GM12878 (cell line): ENCODE measurements around the gene AGPAT2. TPM values are rescaled to one million over a fixed set of nuclear protein-coding genes. Genes with fewer than 3 reads are reported as not detected.

Experiments
- ATAC-seq: fragments of 200-7000 bp; cut with Tn5 transposase; 3 replicates; pipeline ENCODE4 v1.9.1; 2020; ENCODE audit warnings: mild to moderate bottlenecking, moderate library complexity
- BruUV-seq: library from RNA; stranded (reverse); fragments of 400-500 nt; replicated peaks from 2 replicates; lab custom pipeline; 2021; lab: Mats Ljungman, UMichigan
- CTCF ChIA-PET: fragments of 300-600 bp; sonication (Branson Sonifier 250); formaldehyde crosslinking; extraction: SDS; loops from one replicate; lab custom pipeline; 2021; ENCODE audit warnings: inconsistent platforms; lab: Yijun Ruan, JAX
- POLR2A ChIA-PET: fragments of 350-600 bp; formaldehyde crosslinking; extraction: SDS; loops from one replicate; lab custom pipeline; 2021; ENCODE audit warnings: inconsistent platforms; lab: Charles Lee
- RAD21 ChIA-PET: fragments of 300-600 bp; sonication (Branson Sonifier 250); formaldehyde crosslinking; loops from one replicate; lab custom pipeline; 2023; ENCODE audit warnings: antibody characterized with exemption; ENCODE audit not compliant: unreplicated experiment; lab: Charles Lee
- SMC1A ChIA-PET: fragments of 300-600 bp; sonication (Branson Sonifier 250); formaldehyde crosslinking; loops from one replicate; lab custom pipeline; 2023; ENCODE audit not compliant: unreplicated experiment, uncharacterized antibody; lab: Charles Lee
- DNase-seq: peaks from one replicate; pipeline ENCODE4 v3.0.0-alpha.2; 2011; ENCODE audit warnings: low read depth, low spot score
- FAIRE-seq: peaks from 3 replicates; lab custom pipeline; 2011; peaks lifted over from hg19 to GRCh38; lab: Jason Lieb, UNC
- H2AFZ ChIP-seq: 2 replicates; pipeline ENCODE4 v1.6.0; 2011; ENCODE audit warnings: low read depth, low read length, control low read depth; ENCODE audit not compliant: control insufficient read depth
- H3K27ac ChIP-seq: 2 replicates; pipeline ENCODE4 v1.5.1; 2011; ENCODE audit warnings: control low read depth; ENCODE audit not compliant: control insufficient read depth, insufficient read depth
- H3K27me3 ChIP-seq, 2 experiments: replicated peaks in 1 of 2; 2 replicates each; pipeline versions ENCODE4 v1.6.0 to v1.6.1; 2011; ENCODE audit warnings: low read length in 1 of 2; ENCODE audit not compliant: control insufficient read depth in 2 of 2, insufficient read depth in 2 of 2
- H3K36me3 ChIP-seq, 2 experiments: 2 replicates each; pipeline ENCODE4 v1.5.1; 2011; ENCODE audit warnings: low read length in 1 of 2; ENCODE audit not compliant: control insufficient read depth in 2 of 2, insufficient read depth in 2 of 2
- H3K4me1 ChIP-seq: 2 replicates; pipeline ENCODE4 v1.6.1; 2011; ENCODE audit warnings: mild to moderate bottlenecking, low read length, moderate library complexity, mixed read lengths; ENCODE audit not compliant: control insufficient read depth, insufficient read depth
- H3K4me2 ChIP-seq: 2 replicates; pipeline ENCODE4 v1.6.0; 2011; ENCODE audit warnings: control low read depth; ENCODE audit not compliant: control insufficient read depth, insufficient read depth
- H3K4me3 ChIP-seq: fragments of 200-600 bp; sonication (generic); 2 replicates; pipeline ENCODE4 v1.5.1; 2016
- H3K79me2 ChIP-seq: 2 replicates; pipeline ENCODE4 v1.6.0; 2011; ENCODE audit warnings: low read length; ENCODE audit not compliant: control insufficient read depth, insufficient read depth
- H3K9ac ChIP-seq: 2 replicates; pipeline ENCODE4 v1.8.0; 2011; ENCODE audit warnings: low read length, control low read depth, mixed read lengths; ENCODE audit not compliant: control insufficient read depth, insufficient read depth
- H3K9me3 ChIP-seq: replicated peaks from 3 replicates; pipeline ENCODE4 v1.5.1; 2011; ENCODE audit warnings: mild to moderate bottlenecking, low read length; ENCODE audit not compliant: control insufficient read depth, insufficient read depth
- H4K20me1 ChIP-seq: 2 replicates; pipeline ENCODE4 v1.6.0; 2011; ENCODE audit not compliant: control insufficient read depth, insufficient read depth
- BHLHE40 ChIP-seq, 2 experiments: fragments of 450-650 bp in 1 of 2; IDR thresholded peaks; 2 replicates each; pipeline ENCODE4 v1.6.1; 2011 to 2017; ENCODE audit warnings: low read depth in 2 of 2, borderline replicate concordance in 1 of 2, improper control_type of control experiment in 1 of 2, low read length in 1 of 2, mild to moderate bottlenecking in 1 of 2
- CBX3 ChIP-seq: fragments of 200-600 bp; sonication (generic); IDR thresholded peaks from 2 replicates; pipeline ENCODE4 v1.6.1; 2016; ENCODE audit warnings: low read depth, borderline replicate concordance
- EZH2 ChIP-seq: IDR thresholded peaks from 2 replicates; pipeline ENCODE4 v1.6.1; 2012; ENCODE audit warnings: low read depth, mild to moderate bottlenecking, control low read depth, inconsistent platforms, low read length, borderline replicate concordance; ENCODE audit not compliant: control insufficient read depth
- GABPA ChIP-seq: IDR thresholded peaks from 2 replicates; pipeline ENCODE4 v1.6.1; 2014; ENCODE audit warnings: antibody characterized with exemption, low read depth, mild to moderate bottlenecking, inconsistent platforms
- MEF2B ChIP-seq: fragments of 450-650 bp; IDR thresholded peaks from 2 replicates; pipeline ENCODE4 v1.6.1; 2018; ENCODE audit warnings: mild to moderate bottlenecking, moderate library complexity; ENCODE audit not compliant: partially characterized antibody, poor library complexity, severe bottlenecking
- NR2C2 ChIP-seq: IDR thresholded peaks from 2 replicates; pipeline ENCODE4 v1.6.1; 2011; ENCODE audit warnings: borderline replicate concordance, low read depth; ENCODE audit not compliant: control insufficient read depth, insufficient read length
- POU2F2 ChIP-seq: IDR thresholded peaks from 3 replicates; pipeline ENCODE4 v1.6.1; 2011; ENCODE audit warnings: low read depth, mild to moderate bottlenecking, low read length, borderline replicate concordance
- RFX5 ChIP-seq: IDR thresholded peaks from 2 replicates; pipeline ENCODE4 v1.6.1; 2011; ENCODE audit warnings: low read depth, low read length, improper control_type of control experiment
- SMAD5 ChIP-seq: IDR thresholded peaks from 2 replicates; pipeline ENCODE4 v1.6.1; 2016; ENCODE audit warnings: antibody characterized with exemption, low read depth
- SREBF2 ChIP-seq: IDR thresholded peaks from 2 replicates; pipeline ENCODE4 v1.6.1; 2012; ENCODE audit warnings: mild to moderate bottlenecking, low read length
- WGBS: methylation state at CpG from one replicate; pipeline ENCODE4 v1.1.6; 2016; ENCODE audit warnings: low lambda C conversion rate; ENCODE audit not compliant: insufficient replicate concordance, insufficient coverage; ENCODE audit errors: missing lambda C conversion rate; 5-methylcytosine and 5-hydroxymethylcytosine counted together
- in situ Hi-C: fragments of 300-500 bp; cut with MboI; formaldehyde crosslinking; loops from 9 replicates; pipeline ENCODE4 v1.14.3; 2018; ENCODE audit warnings: mixed read lengths
- intact Hi-C: fragments of 100-400 bp; cut with micrococcal nuclease; formaldehyde crosslinking; loops from one replicate; pipeline ENCODE4 v1.14.2; 2022; ENCODE audit not compliant: unreplicated experiment
- polyA plus RNA-seq, 11 experiments: library from polyadenylated mRNA; depleted of rRNA in 4 of 11; unstranded in 6 of 11; stranded (reverse) in 5 of 11; fragments of >200 nt; fragmentation: Nextera tagmentation in 4 of 11; fragmentation: Illumina TruSeq in 1 of 11; extraction: Ambion mirVana in 4 of 11; extraction: Trizol in 1 of 11; gene quantifications; 1 replicate in 1 of 11; 2 replicates in 10 of 11; pipeline versions ENCODE4 v1.2.1 to v1.2.3, GENCODE V29; 2011 to 2016; ENCODE audit warnings: inconsistent platforms in 2 of 11, missing spikeins in 2 of 11, low read depth in 1 of 11
- total RNA-seq, 4 experiments: library from RNA; depleted of rRNA in 3 of 4; stranded (reverse); fragments of >200 nt in 3 of 4; fragmentation: Illumina TruSeq in 1 of 4; extraction: Trizol in 1 of 4; gene quantifications; 2 replicates each; pipeline versions ENCODE4 v1.2.1 to v1.2.3, GENCODE V29; 2013 to 2021
- TF ChIP-seq, protein P1 (sequence below): IDR thresholded peaks from 2 replicates; pipeline ENCODE4 v1.6.1; 2012; ENCODE audit warnings: improper control_type of control experiment, low read depth, low read length; ENCODE audit not compliant: insufficient replicate concordance

Gene AGPAT2
- total and polyA plus RNA-seq, 10 of the 15 experiments (the other 5 are each of a cell fraction or from before 2014, with no cell fraction given) = 0.10 to 28.5 (median 18.2) TPM

DNA sequence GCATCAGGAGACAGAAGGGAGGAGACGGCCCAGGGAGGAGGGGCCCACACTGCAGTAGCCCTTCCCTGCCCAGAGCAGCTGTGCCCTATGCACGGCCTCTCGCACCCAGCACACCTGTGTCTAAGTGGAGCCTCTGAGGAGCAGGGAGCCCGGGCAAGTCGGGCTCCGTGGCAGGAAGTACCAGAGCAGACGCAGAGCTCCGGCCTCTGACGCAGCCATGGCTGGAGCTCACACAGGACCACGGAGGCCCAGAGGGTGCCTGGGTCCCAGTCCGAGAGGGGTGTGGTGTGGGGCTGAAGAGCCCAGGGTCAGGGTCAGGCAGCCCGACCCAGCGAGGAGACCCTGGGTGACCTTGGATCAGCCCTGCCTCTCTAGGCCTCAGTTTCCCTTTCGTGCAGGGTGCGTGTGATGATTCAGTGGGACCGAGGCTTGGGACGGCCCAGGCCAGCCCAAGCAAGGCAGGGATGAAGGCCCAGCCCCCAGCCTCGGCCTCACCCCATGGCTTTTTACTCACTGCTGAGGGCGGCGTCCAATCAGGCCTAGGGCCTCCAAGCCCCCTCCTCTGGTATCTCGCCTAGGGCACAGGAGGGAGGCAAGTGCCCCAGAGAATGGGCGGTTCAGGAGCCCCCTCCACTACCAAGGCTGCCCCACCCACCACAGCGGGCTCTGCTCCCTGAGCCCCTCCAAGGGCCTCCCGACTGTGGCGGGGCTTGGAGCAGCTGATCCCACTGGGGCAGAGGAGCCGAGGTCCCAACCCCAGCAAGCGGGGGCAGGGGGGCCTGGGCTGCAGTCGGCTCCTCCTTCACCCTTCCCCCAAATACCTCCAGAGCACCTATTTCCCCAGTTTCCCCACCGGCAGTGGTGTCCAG is 4.3 kb upstream of the AGPAT2 start:
- Histone ChIP-seq H3K27me3 (no peaks in the 10 kb centered on the region), H4K20me1 (no peaks in the 10 kb centered on the region), H3K4me1 (peaks cover 9% of the 10 kb centered on the region), H3K4me2 (no peak overlapping the region), H3K36me3 (no peaks in the 10 kb centered on the region), H3K79me2 (no peaks in the 10 kb centered on the region), H2AFZ (no peak overlapping the region), H3K9me3 (no peaks in the 10 kb centered on the region), H3K27ac (no peak overlapping the region), H3K9ac (no peak overlapping the region), H3K4me3 (no peak overlapping the region)
- DNase-seq = no peak
- CTCF ChIA-PET = no interaction called here
- TF ChIP-seq BHLHE40 (IDR thresholded peaks at IDR 0.05; ENCODE audit: borderline replicate concordance in 1 of 2, low read depth in 2 of 2, low read length in 1 of 2) (no peak), CBX3 (no peak), EZH2 (no peak), RFX5 (no peak), POU2F2 (no peak), GABPA (no peak)
- ATAC-seq = no peak
- 45% methylated on average over 25 of the region's 29 CpGs for WGBS
- intact Hi-C loops = no loop called here
- SMC1A ChIA-PET = no interaction called here
- in situ Hi-C loops = no loop called here
- RAD21 ChIA-PET = no interaction called here
- no TSS peak for BruUV-seq
- POLR2A ChIA-PET = no interaction called here
- FAIRE-seq = no peak

DNA sequence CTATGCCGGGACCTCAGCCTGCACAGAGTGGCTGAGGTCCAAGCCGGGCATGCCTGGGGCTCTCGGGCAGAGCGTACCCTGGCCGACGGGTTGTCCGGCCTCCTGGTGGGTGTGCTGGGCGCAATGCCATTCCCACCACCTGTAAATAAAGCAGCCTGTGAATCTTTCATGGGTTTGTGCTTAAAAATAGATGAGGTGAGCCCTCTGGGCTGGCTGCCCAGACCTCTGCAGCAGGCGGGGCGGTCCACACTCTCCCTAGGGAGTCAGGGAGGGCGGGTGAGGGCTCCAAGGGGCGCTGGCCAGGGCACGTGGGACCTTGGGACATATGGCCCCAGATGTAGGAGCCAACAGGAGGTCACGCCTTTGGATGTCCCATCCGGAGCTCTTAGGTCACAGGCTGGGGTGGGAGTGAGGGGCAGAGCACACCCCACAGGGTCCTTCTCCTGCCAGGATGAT is 3.6 kb upstream of the AGPAT2 start:
- in situ Hi-C loops (no loop called here), intact Hi-C loops (no loop called here)
- Histone ChIP-seq H3K4me3 (no peak overlapping the region), H4K20me1 (no peaks in the 10 kb centered on the region), H3K27ac (no peak overlapping the region), H2AFZ (no peak overlapping the region), H3K9ac (no peak overlapping the region), H3K4me1 (peaks cover 14% of the 10 kb centered on the region), H3K79me2 (peaks cover 6% of the 10 kb centered on the region), H3K9me3 (no peaks in the 10 kb centered on the region), H3K4me2 (no peak overlapping the region), H3K36me3 (no peaks in the 10 kb centered on the region), H3K27me3 (no peaks in the 10 kb centered on the region)
- RAD21 ChIA-PET = no interaction called here
- no peak for ATAC-seq
- BruUV-seq = no TSS peak
- FAIRE-seq = no peak
- POLR2A ChIA-PET = no interaction called here
- CTCF ChIA-PET = no interaction called here
- 39% methylated on average over 15 of the region's 15 CpGs for WGBS
- no peak for DNase-seq
- SMC1A ChIA-PET = interaction anchor here (0.9 kb wide), 1 partner anchor 10 kb away, joined by 3 read pairs; no protein-coding TSS in a partner anchor
- TF ChIP-seq, protein P1, sequence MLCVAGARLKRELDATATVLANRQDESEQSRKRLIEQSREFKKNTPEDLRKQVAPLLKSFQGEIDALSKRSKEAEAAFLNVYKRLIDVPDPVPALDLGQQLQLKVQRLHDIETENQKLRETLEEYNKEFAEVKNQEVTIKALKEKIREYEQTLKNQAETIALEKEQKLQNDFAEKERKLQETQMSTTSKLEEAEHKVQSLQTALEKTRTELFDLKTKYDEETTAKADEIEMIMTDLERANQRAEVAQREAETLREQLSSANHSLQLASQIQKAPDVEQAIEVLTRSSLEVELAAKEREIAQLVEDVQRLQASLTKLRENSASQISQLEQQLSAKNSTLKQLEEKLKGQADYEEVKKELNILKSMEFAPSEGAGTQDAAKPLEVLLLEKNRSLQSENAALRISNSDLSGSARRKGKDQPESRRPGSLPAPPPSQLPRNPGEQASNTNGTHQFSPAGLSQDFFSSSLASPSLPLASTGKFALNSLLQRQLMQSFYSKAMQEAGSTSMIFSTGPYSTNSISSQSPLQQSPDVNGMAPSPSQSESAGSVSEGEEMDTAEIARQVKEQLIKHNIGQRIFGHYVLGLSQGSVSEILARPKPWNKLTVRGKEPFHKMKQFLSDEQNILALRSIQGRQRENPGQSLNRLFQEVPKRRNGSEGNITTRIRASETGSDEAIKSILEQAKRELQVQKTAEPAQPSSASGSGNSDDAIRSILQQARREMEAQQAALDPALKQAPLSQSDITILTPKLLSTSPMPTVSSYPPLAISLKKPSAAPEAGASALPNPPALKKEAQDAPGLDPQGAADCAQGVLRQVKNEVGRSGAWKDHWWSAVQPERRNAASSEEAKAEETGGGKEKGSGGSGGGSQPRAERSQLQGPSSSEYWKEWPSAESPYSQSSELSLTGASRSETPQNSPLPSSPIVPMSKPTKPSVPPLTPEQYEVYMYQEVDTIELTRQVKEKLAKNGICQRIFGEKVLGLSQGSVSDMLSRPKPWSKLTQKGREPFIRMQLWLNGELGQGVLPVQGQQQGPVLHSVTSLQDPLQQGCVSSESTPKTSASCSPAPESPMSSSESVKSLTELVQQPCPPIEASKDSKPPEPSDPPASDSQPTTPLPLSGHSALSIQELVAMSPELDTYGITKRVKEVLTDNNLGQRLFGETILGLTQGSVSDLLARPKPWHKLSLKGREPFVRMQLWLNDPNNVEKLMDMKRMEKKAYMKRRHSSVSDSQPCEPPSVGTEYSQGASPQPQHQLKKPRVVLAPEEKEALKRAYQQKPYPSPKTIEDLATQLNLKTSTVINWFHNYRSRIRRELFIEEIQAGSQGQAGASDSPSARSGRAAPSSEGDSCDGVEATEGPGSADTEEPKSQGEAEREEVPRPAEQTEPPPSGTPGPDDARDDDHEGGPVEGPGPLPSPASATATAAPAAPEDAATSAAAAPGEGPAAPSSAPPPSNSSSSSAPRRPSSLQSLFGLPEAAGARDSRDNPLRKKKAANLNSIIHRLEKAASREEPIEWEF = no peak
- TF ChIP-seq SREBF2 = no peak
- no peak for TF ChIP-seq SMAD5
- TF ChIP-seq MEF2B = no peak
- TF ChIP-seq NR2C2 = no peak
